Measurements from ENCODE around the gene RNU6-1. TPM values are rescaled to one million over a fixed set of nuclear protein-coding genes. Genes with fewer than 3 reads are reported as not detected.

Gene RNU6-1
- total RNA-seq, 1 donor = not detected

GRCh38 chr15:67801142-67801541 lies 38.7 kb downstream of the RNU6-1 start:
- Histone ChIP-seq H3K4me1 (ENCODE audit: insufficient read depth, low read length) (no peaks in the 10 kb centered on the region), H2AFZ (ENCODE audit: low read length) (no peak overlapping the region), H3K27me3 (ENCODE audit: insufficient read depth, low read length) (no peaks in the 10 kb centered on the region), H3K27ac (ENCODE audit: low read depth, low read length) (no peak overlapping the region), H3K4me2 (ENCODE audit: insufficient read depth, low read length) (no peak overlapping the region), H3K4me3 (ENCODE audit: insufficient read depth, low read length) (no peak overlapping the region), H3K9me3 (ENCODE audit: low read depth, low read length) (no peaks in the 10 kb centered on the region), H3K79me2 (ENCODE audit: insufficient read depth, low read length) (no peaks in the 10 kb centered on the region), H3K36me3 (ENCODE audit: insufficient read depth, low read length) (no peaks in the 10 kb centered on the region), H4K20me1 (ENCODE audit: insufficient read depth, low read length) (no peaks in the 10 kb centered on the region)
- no peak for TF ChIP-seq CTCF (IDR thresholded peaks at IDR 0.05; ENCODE audit: extremely low read depth, low read depth, low read length)
- no peak for DNase-seq (ENCODE audit: insufficient read length, low spot score, missing footprints)

- H3K36me3 ChIP-seq (ENCODE audit: insufficient read depth, low read length) = no peaks in the 10 kb centered on the region
- no peak overlapping the region for H2AFZ ChIP-seq (ENCODE audit: low read length)
- no peak overlapping the region for H3K4me2 ChIP-seq (ENCODE audit: insufficient read depth, low read length)
- H3K4me1 ChIP-seq (ENCODE audit: insufficient read depth, low read length) = no peaks in the 10 kb centered on the region
- H3K27ac ChIP-seq (ENCODE audit: low read depth, low read length) = no peak overlapping the region
- H3K9me3 ChIP-seq (ENCODE audit: low read depth, low read length) = peaks cover 2% of the 10 kb centered on the region
- no peak for TF ChIP-seq CTCF (IDR thresholded peaks at IDR 0.05; ENCODE audit: extremely low read depth, low read depth, low read length)
- H3K27me3 ChIP-seq (ENCODE audit: insufficient read depth, low read length) = no peaks in the 10 kb centered on the region
- DNase-seq (ENCODE audit: insufficient read length, low spot score, missing footprints) = no peak
- no peaks in the 10 kb centered on the region for H4K20me1 ChIP-seq (ENCODE audit: insufficient read depth, low read length)
- H3K4me3 ChIP-seq (ENCODE audit: insufficient read depth, low read length) = no peak overlapping the region
- no peaks in the 10 kb centered on the region for H3K79me2 ChIP-seq (ENCODE audit: insufficient read depth, low read length)
Measured at GRCh38 chr15:67799801-67800205, 40.0 kb downstream of the RNU6-1 start.

GRCh38 chr15:67796196-67797127 lies 43.4 kb downstream of the RNU6-1 start:
- peaks cover 2% of the 10 kb centered on the region for H3K9me3 ChIP-seq (ENCODE audit: low read depth, low read length)
- H4K20me1 ChIP-seq (ENCODE audit: insufficient read depth, low read length) = no peaks in the 10 kb centered on the region
- DNase-seq (ENCODE audit: insufficient read length, low spot score, missing footprints) = no peak
- H3K36me3 ChIP-seq (ENCODE audit: insufficient read depth, low read length) = no peaks in the 10 kb centered on the region
- no peak overlapping the region for H3K4me2 ChIP-seq (ENCODE audit: insufficient read depth, low read length)
- H3K79me2 ChIP-seq (ENCODE audit: insufficient read depth, low read length) = no peaks in the 10 kb centered on the region
- peaks cover 2% of the 10 kb centered on the region for H3K4me1 ChIP-seq (ENCODE audit: insufficient read depth, low read length)
- no peak for TF ChIP-seq CTCF (IDR thresholded peaks at IDR 0.05; ENCODE audit: extremely low read depth, low read depth, low read length)
- H3K27me3 ChIP-seq (ENCODE audit: insufficient read depth, low read length) = no peaks in the 10 kb centered on the region
- no peak overlapping the region for H3K4me3 ChIP-seq (ENCODE audit: insufficient read depth, low read length)
- H2AFZ ChIP-seq (ENCODE audit: low read length) = no peak overlapping the region
- no peak overlapping the region for H3K27ac ChIP-seq (ENCODE audit: low read depth, low read length)

- Histone ChIP-seq H3K27me3 (ENCODE audit: insufficient read depth, low read length) (no peaks in the 10 kb centered on the region), H2AFZ (ENCODE audit: low read length) (no peak overlapping the region), H3K4me3 (ENCODE audit: insufficient read depth, low read length) (no peak overlapping the region), H3K36me3 (ENCODE audit: insufficient read depth, low read length) (no peaks in the 10 kb centered on the region), H3K27ac (ENCODE audit: low read depth, low read length) (no peak overlapping the region), H3K4me1 (ENCODE audit: insufficient read depth, low read length) (peaks cover 2% of the 10 kb centered on the region), H3K79me2 (ENCODE audit: insufficient read depth, low read length) (no peaks in the 10 kb centered on the region), H4K20me1 (ENCODE audit: insufficient read depth, low read length) (no peaks in the 10 kb centered on the region), H3K9me3 (ENCODE audit: low read depth, low read length) (peaks cover 2% of the 10 kb centered on the region), H3K4me2 (ENCODE audit: insufficient read depth, low read length) (no peak overlapping the region)
- DNase-seq (ENCODE audit: insufficient read length, low spot score, missing footprints) = no peak
- no peak for TF ChIP-seq CTCF (IDR thresholded peaks at IDR 0.05; ENCODE audit: extremely low read depth, low read depth, low read length)
Measured at GRCh38 chr15:67794832-67795574, 44.8 kb downstream of the RNU6-1 start.

Data from osteoblast (primary cell).